Heart left ventricle (tissue), 13 donors: ENCODE measurements around the gene NUP214.

Source experiments
- POLR2A ChIP-seq, 2 donors: fragments of 450-650 bp; IDR thresholded peaks; one replicate each; pipeline ENCODE4 v1.6.1; 2017; ENCODE audit warnings: antibody characterized with exemption in 2 of 2, mild to moderate bottlenecking in 2 of 2, moderate library complexity in 2 of 2
- TF ChIP-seq, protein P1 (sequence below), 12 donors: fragments of 200-600 bp; sonication (generic) in 4 of 12; IDR thresholded peaks; one replicate each; pipeline versions ENCODE4 v1.5.0 to v1.8.0; 2018 to 2022; ENCODE audit warnings: antibody characterized with exemption in 12 of 12, mild to moderate bottlenecking in 5 of 12
- donor health status: ischemic (EF 13 %, LVEDD 7.1; RV severe dilation, severe dysfunction).
- donor health status: DM: no; HTN: yes; CAD: no.
- donor health status: DM: no; HTN: no; CAD: no.
- donor health status: ischemic (EF 25% LVEDD 6.9; RV normal size, moderate dysfunction).
- donor health status: ischemic (EF 25% LVEDD 5.7; RV mildly dilated, moderate dysfunction).
- donor health status: ischemic (EF 35%, LVEDD 5.7; RV mildly dilated, moderate dysfunction).
- donor health status: nonischemic (EF 11% LVEDD 7.7; RV severe dilation, severe dysfunction).
- donor health status: DM: yes; HTN: yes; CAD: no.
- donor health status: PGD.
- donor health status: ischemic (EF 29% LVEDD 5.4; RV normal size, mild dysfunction).
- donor health status: nonischemic (EF 23%, LVEDD 6.1; RV moderate dilation, normal function).

DNA sequence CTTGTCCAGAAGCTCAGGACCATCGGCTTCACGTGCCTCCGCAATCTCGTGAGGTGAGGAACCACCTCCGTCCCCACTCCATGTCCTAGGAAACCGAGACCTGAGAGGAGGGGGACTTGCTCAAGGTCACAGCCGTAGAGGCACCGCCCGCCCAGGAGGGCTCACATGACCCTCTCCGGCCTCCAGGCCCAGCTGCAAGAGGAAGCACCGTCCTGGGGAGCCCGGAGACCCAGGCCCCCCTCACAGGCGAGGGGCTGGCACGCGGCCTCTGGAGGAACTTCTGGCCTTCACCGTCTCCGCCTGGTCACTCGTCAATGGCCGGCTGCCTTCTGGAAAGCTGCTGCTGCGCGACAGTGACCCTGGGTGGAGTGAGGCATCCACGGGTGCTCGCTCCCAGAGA, 126.7 kb downstream of the NUP214 start:
- TF ChIP-seq, protein P1, sequence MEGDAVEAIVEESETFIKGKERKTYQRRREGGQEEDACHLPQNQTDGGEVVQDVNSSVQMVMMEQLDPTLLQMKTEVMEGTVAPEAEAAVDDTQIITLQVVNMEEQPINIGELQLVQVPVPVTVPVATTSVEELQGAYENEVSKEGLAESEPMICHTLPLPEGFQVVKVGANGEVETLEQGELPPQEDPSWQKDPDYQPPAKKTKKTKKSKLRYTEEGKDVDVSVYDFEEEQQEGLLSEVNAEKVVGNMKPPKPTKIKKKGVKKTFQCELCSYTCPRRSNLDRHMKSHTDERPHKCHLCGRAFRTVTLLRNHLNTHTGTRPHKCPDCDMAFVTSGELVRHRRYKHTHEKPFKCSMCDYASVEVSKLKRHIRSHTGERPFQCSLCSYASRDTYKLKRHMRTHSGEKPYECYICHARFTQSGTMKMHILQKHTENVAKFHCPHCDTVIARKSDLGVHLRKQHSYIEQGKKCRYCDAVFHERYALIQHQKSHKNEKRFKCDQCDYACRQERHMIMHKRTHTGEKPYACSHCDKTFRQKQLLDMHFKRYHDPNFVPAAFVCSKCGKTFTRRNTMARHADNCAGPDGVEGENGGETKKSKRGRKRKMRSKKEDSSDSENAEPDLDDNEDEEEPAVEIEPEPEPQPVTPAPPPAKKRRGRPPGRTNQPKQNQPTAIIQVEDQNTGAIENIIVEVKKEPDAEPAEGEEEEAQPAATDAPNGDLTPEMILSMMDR (IDR thresholded peaks at IDR 0.05) = no peak
- no peak for TF ChIP-seq POLR2A (IDR thresholded peaks at IDR 0.05)
